GM12878 (cell line): Measurements from ENCODE around the gene GNB3. TPM values are rescaled to one million over a fixed set of nuclear protein-coding genes. Genes with fewer than 3 reads are reported as not detected.

Experiments
- BCL11A ChIP-seq: IDR thresholded peaks from 2 replicates; pipeline ENCODE4 v1.6.1; 2011; ENCODE audit warnings: low read depth, low read length
- BRCA1 ChIP-seq: IDR thresholded peaks from 2 replicates; pipeline ENCODE4 v1.6.1; 2011; ENCODE audit warnings: low read depth, low read length, improper control_type of control experiment
- CHD1 ChIP-seq: IDR thresholded peaks from 2 replicates; pipeline ENCODE4 v1.6.1; 2012; ENCODE audit warnings: low read depth, low read length, improper control_type of control experiment
- EGR1 ChIP-seq, 2 experiments: IDR thresholded peaks; 1 replicate in 1 of 2; 2 replicates in 1 of 2; pipeline ENCODE4 v1.6.1; 2011 to 2012; ENCODE audit warnings: low read depth in 2 of 2, low read length in 2 of 2, borderline replicate concordance in 1 of 2, mild to moderate bottlenecking in 1 of 2, moderate library complexity in 1 of 2
- ETV6 ChIP-seq, 2 experiments: fragments of 450-650 bp in 1 of 2; IDR thresholded peaks in 1 of 2; conservative IDR thresholded peaks in 1 of 2; 2 replicates each; pipeline ENCODE4 v1.6.1; 2014; ENCODE audit warnings: antibody characterized with exemption in 1 of 2, borderline replicate concordance in 1 of 2, low read depth in 1 of 2, mild to moderate bottlenecking in 1 of 2, moderate library complexity in 1 of 2
- GATAD2B ChIP-seq: fragments of 450-650 bp; conservative IDR thresholded peaks from 2 replicates; pipeline ENCODE4 v1.6.1; 2017; ENCODE audit warnings: low read depth, mild to moderate bottlenecking, moderate library complexity
- IRF4 ChIP-seq: IDR thresholded peaks from 2 replicates; pipeline ENCODE4 v1.6.1; 2011; ENCODE audit warnings: low read depth, low read length
- NR2C2 ChIP-seq: IDR thresholded peaks from 2 replicates; pipeline ENCODE4 v1.6.1; 2011; ENCODE audit warnings: borderline replicate concordance, low read depth; ENCODE audit not compliant: control insufficient read depth, insufficient read length
- RELA ChIP-seq: fragments of 450-650 bp; IDR thresholded peaks from 2 replicates; pipeline ENCODE4 v1.8.0; 2014; ENCODE audit warnings: borderline replicate concordance; ENCODE audit not compliant: partially characterized antibody
- SMC3 ChIP-seq: IDR thresholded peaks from 2 replicates; pipeline ENCODE4 v1.6.1; 2011; ENCODE audit warnings: low read length, improper control_type of control experiment, borderline replicate concordance
- SP1 ChIP-seq: IDR thresholded peaks from one replicate; pipeline ENCODE4 v1.6.1; 2011; ENCODE audit warnings: low read depth, low read length
- SPI1 ChIP-seq: IDR thresholded peaks from 2 replicates; pipeline ENCODE4 v1.6.1; 2011; ENCODE audit warnings: low read depth, mild to moderate bottlenecking, low read length, moderate library complexity, borderline replicate concordance; ENCODE audit not compliant: insufficient read depth
- TARDBP ChIP-seq: IDR thresholded peaks from 2 replicates; pipeline ENCODE4 v1.6.1; 2016; ENCODE audit warnings: borderline replicate concordance
- USF1 ChIP-seq: IDR thresholded peaks from 2 replicates; pipeline ENCODE4 v1.6.1; 2011; ENCODE audit warnings: borderline replicate concordance, low read depth, mild to moderate bottlenecking, moderate library complexity, mixed read lengths, low read length; ENCODE audit not compliant: insufficient read depth; ENCODE audit errors: extremely low read length
- USF2 ChIP-seq: IDR thresholded peaks from 2 replicates; pipeline ENCODE4 v1.6.1; 2011; ENCODE audit warnings: low read depth, low read length, improper control_type of control experiment, borderline replicate concordance
- YBX1 ChIP-seq: fragments of 450-650 bp; IDR thresholded peaks from 2 replicates; pipeline ENCODE4 v1.6.1; 2016; ENCODE audit warnings: antibody characterized with exemption
- YY1 ChIP-seq: IDR thresholded peaks from 2 replicates; pipeline ENCODE4 v1.6.1; 2011; ENCODE audit warnings: low read depth, mild to moderate bottlenecking, low read length
- ZZZ3 ChIP-seq: IDR thresholded peaks from 2 replicates; pipeline ENCODE4 v1.6.1; 2011; ENCODE audit warnings: low read depth; ENCODE audit not compliant: control insufficient read depth, insufficient read length
- polyA plus RNA-seq, 11 experiments: library from polyadenylated mRNA; depleted of rRNA in 4 of 11; unstranded in 6 of 11; stranded (reverse) in 5 of 11; fragments of >200 nt; fragmentation: Nextera tagmentation in 4 of 11; fragmentation: Illumina TruSeq in 1 of 11; extraction: Ambion mirVana in 4 of 11; extraction: Trizol in 1 of 11; gene quantifications; 1 replicate in 1 of 11; 2 replicates in 10 of 11; pipeline versions ENCODE4 v1.2.1 to v1.2.3, GENCODE V29; 2011 to 2016; ENCODE audit warnings: inconsistent platforms in 2 of 11, missing spikeins in 2 of 11, low read depth in 1 of 11
- total RNA-seq, 4 experiments: library from RNA; depleted of rRNA in 3 of 4; stranded (reverse); fragments of >200 nt in 3 of 4; fragmentation: Illumina TruSeq in 1 of 4; extraction: Trizol in 1 of 4; gene quantifications; 2 replicates each; pipeline versions ENCODE4 v1.2.1 to v1.2.3, GENCODE V29; 2013 to 2021
- TF ChIP-seq, protein P1 (sequence below): fragments of 450-650 bp; formaldehyde crosslinking; IDR thresholded peaks from 2 replicates; pipeline ENCODE4 v1.4.0; 2020; ENCODE audit warnings: mild to moderate bottlenecking, moderate library complexity
- TF ChIP-seq, protein P2 (sequence below): fragments of 450-650 bp; conservative IDR thresholded peaks from 2 replicates; pipeline ENCODE4 v1.6.1; 2017; ENCODE audit warnings: mild to moderate bottlenecking, moderate library complexity
- TF ChIP-seq, protein P3 (sequence below): IDR thresholded peaks from 2 replicates; pipeline ENCODE4 v1.6.1; 2011; ENCODE audit warnings: low read depth, mild to moderate bottlenecking, low read length, moderate library complexity, borderline replicate concordance; ENCODE audit errors: extremely low read depth

The GNB3 gene
- total and polyA plus RNA-seq, 10 of the 15 experiments (the other 5 are each of a cell fraction or from before 2014, with no cell fraction given), result 0.05 to 1.1 (median 0.36) TPM

- TF ChIP-seq, protein P1, sequence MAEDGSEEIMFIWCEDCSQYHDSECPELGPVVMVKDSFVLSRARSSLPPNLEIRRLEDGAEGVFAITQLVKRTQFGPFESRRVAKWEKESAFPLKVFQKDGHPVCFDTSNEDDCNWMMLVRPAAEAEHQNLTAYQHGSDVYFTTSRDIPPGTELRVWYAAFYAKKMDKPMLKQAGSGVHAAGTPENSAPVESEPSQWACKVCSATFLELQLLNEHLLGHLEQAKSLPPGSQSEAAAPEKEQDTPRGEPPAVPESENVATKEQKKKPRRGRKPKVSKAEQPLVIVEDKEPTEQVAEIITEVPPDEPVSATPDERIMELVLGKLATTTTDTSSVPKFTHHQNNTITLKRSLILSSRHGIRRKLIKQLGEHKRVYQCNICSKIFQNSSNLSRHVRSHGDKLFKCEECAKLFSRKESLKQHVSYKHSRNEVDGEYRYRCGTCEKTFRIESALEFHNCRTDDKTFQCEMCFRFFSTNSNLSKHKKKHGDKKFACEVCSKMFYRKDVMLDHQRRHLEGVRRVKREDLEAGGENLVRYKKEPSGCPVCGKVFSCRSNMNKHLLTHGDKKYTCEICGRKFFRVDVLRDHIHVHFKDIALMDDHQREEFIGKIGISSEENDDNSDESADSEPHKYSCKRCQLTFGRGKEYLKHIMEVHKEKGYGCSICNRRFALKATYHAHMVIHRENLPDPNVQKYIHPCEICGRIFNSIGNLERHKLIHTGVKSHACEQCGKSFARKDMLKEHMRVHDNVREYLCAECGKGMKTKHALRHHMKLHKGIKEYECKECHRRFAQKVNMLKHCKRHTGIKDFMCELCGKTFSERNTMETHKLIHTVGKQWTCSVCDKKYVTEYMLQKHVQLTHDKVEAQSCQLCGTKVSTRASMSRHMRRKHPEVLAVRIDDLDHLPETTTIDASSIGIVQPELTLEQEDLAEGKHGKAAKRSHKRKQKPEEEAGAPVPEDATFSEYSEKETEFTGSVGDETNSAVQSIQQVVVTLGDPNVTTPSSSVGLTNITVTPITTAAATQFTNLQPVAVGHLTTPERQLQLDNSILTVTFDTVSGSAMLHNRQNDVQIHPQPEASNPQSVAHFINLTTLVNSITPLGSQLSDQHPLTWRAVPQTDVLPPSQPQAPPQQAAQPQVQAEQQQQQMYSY, result no peak
- TF ChIP-seq ZZZ3 (no peak), RELA (peak; percentile 81), GATAD2B (peak; percentile 54), YBX1 (no peak), USF1 (peak; percentile 66), USF2 (peak; percentile 9; the same call in 1 of the 2 replicates), EGR1 (IDR thresholded peaks at IDR 0.05; ENCODE audit: borderline replicate concordance in 1 of 2, low read depth in 2 of 2, low read length in 2 of 2) (no peak), IRF4 (no peak), CHD1 (no peak), SP1 (peak; percentile 93), YY1 (peak; percentile 94), SMC3 (no peak), TARDBP (peak; percentile 100), ETV6 (conservative IDR thresholded peaks at IDR 0.05 in 1 of 2, IDR thresholded peaks at IDR 0.05 in 1 of 2; ENCODE audit: borderline replicate concordance in 1 of 2, low read depth in 1 of 2) (no peak), BRCA1 (no peak; the same call in 1 of the 2 replicates), BCL11A (no peak), NR2C2 (no peak), SPI1 (peak; percentile 20; the same call in 1 of the 2 replicates)
- TF ChIP-seq, protein P2, sequence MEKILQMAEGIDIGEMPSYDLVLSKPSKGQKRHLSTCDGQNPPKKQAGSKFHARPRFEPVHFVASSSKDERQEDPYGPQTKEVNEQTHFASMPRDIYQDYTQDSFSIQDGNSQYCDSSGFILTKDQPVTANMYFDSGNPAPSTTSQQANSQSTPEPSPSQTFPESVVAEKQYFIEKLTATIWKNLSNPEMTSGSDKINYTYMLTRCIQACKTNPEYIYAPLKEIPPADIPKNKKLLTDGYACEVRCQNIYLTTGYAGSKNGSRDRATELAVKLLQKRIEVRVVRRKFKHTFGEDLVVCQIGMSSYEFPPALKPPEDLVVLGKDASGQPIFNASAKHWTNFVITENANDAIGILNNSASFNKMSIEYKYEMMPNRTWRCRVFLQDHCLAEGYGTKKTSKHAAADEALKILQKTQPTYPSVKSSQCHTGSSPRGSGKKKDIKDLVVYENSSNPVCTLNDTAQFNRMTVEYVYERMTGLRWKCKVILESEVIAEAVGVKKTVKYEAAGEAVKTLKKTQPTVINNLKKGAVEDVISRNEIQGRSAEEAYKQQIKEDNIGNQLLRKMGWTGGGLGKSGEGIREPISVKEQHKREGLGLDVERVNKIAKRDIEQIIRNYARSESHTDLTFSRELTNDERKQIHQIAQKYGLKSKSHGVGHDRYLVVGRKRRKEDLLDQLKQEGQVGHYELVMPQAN, result peak; percentile 48; the same call in 1 of the 2 replicates
- TF ChIP-seq, protein P3, sequence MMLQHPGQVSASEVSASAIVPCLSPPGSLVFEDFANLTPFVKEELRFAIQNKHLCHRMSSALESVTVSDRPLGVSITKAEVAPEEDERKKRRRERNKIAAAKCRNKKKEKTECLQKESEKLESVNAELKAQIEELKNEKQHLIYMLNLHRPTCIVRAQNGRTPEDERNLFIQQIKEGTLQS, result peak; percentile 75; the same call in 1 of the 2 replicates
Observed at GRCh38 chr12:6851921-6852650, 11.4 kb downstream of the GNB3 start, which contains the start of gene USP5 (continued).
